ENCODE results near the gene CRISP2.
"Not testable (repeated sequence)": the region's sequence is repeated elsewhere in the genome, so short reads cannot be mapped to it uniquely, and the experiment has no call there.

The CRISP2 gene
- total RNA-seq, result 0 reads per million in 4 donors

DNA sequence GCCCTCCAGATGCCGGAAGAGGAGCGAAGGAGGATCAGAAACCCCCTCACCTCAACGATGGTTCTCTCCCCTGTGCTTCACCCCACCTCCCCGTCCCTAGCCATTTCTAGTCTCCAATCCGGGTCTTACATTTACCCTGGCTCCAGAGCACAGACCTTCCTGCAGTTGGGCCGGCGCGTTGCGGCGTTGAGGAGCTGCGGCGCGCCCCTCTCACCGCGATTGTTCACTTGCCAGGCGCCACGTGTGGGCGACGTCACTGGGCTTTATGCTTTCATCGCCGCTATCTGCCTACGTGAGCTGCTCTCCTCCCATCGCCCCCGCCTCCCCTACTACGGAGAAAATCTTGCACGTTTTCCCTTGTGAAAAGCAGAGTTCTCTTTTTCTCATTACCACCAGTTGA lies at the start of gene CRISP2:
Gene CRISP2 (minus strand): TSS at position 198 of the 400 bp plus-strand sequence. CDS start 4,347 bp downstream, outside the sequence.
- DNase-seq, result no peak

GRCh38 chr6:49744259-49744658 lies 30.9 kb upstream of the CRISP2 start, which contains the start of gene CRISP3:
Gene CRISP3 (minus strand): TSS chr6:49744388. CDS start chr6:49744367, 21 bp downstream.
- DNase-seq, result no peak

- DNase-seq, result no peak
Measured at GRCh38 chr6:49743429-49743828, 30.1 kb upstream of the CRISP2 start.

GRCh38 chr6:49739423-49739822 lies 26.1 kb upstream of the CRISP2 start:
- no peak for DNase-seq

- DNase-seq, result no peak
Measured at GRCh38 chr6:49736017-49736508, 22.7 kb upstream of the CRISP2 start.

- DNase-seq, result no peak
Measured at GRCh38 chr6:49733680-49734079, 20.3 kb upstream of the CRISP2 start.

DNA sequence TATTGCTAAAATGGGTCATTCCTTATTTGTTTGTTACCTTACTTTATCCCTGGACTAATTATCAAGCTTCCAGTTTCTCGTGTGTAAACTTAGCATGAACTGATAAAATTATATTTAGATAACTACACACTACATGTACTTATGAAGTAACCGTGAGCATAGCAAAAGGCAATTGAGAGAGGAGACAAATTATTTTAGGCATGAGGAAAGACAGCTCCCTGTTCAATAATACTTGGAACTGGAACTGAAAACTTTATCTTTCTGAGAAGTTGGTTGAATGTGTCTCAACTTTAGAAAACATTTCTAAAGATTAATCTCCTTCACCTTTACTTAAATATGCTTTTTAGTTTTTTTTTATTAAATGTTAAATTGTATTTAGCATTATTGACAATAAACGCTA lies 19.4 kb upstream of the CRISP2 start:
- DNase-seq, result no peak

DNA sequence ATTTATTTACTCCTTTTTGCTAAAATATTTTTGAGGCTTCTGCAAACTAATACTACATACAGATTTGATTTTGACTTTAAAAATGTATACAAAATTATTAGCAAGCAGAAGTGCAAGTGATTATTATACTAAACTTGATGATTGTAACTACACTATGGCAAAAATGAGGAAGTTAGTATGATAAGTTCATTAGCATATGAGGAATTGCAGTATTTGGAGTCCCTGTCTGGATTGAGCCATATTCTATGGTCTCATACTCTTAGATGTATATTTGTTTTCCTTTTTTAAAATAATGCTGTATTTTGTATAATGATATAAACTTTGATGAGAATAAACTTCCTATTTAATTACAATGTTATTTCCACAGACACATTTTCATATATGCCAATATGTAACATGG lies 16.9 kb upstream of the CRISP2 start:
- no peak for DNase-seq

DNA sequence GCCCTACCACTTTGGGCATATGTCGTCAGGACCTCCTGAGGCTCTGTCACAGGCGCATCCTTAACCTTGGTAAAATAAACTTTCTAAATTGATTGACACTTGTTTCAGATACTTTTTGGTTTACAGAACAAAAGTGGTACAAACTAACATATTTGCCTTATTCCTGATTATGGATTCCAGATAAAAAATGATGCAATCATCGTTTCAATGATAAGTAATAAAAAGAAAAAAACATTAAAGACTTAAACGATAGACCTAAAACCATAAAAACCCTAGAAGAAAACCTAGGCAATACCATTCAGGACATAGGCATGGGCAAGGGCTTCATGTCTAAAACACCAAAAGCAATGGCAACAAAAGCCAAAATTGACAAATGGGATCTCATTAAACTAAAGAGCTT lies 10.6 kb upstream of the CRISP2 start:
- not testable (repeated sequence) for DNase-seq

DNA sequence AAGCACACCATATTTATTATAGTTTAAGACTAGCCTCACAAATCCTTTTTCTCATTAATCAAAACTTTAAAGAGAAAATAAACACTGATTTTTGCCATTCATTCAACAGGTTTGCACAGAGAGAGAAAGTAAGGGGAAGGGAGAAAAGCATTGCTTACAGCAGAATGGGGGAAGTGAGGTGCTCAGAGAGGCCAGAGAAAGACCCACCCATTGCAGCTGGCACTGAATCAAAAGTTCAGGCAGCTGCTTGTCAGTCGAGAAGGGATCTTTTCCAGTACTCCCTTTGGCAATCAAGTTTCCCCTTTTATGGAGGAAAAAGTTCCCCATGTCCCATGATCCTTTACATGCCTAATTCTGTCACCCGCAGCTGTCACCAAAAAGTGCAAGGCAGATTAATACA lies 8.0 kb upstream of the CRISP2 start:
- DNase-seq, result no peak

DNA sequence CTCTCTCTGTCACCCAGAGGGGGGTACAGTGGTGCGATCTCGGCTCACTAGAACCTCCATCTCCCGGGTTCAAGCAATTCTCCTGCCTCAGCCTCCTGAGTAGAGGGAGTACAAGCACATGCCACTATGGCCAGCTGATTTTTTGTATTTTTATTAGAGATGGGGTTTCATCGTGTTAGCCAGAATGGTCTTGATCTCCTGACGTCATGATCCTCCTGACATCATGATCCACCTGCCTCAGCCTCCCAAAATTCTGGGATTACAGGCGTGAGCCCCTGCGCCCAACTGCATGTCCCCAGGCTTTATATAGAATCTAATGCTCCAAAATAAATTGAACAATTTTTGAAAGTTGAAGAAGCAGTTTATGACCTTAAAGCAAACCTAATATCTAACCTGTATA lies 7.0 kb upstream of the CRISP2 start:
- no peak for DNase-seq

DNA sequence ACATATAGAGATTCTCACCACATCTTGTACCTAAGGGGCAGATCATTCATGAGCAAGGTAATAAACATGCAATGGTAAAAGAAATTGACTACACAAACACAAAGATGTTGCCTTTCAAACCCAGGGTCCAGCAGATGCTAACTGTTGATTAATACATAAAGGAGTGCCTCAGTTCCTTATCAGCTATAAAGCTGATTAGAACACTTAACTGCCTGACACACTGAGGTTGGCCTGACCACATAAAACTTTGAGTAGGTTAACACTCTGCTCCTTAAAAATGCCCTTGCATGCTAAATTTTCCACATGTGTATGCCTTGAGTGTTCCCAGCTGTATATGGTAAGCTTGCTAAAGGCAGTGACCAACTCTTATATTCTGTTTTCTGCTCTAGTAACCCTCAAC lies 14.9 kb downstream of the CRISP2 start:
- no peak for DNase-seq

- no peak for DNase-seq
Measured at GRCh38 chr6:49693512-49693911, 19.8 kb downstream of the CRISP2 start.

GRCh38 chr6:49692534-49692933 lies 20.8 kb downstream of the CRISP2 start:
- no peak for DNase-seq

DNA sequence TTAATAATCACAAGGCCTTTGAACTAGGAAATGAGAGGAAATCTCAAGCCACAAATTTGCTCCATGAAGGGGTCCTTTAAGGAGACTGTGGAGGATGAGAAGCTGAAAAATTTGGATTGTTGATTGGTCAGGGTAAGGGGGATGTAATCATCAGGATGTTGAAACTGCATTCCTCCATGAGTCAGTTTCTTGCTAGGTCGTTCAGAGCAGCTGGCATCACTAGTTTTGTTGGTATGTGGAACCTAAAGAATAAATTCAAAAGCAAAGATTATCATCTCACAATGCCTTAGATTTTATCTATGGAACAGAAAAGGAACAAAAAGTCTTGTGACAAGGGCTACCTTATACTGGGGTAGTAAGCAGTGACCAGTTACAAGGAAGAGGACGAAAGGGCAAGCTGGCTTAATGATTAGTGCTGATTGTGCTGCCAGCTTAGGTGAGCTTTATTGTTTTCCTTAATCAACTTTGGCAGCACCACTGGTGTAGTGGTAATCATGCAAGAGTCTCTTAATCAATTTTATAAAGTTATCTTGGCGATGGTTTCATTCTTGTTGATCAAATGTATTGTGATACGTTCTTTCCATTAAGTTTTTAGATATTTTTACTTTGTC lies 36.6 kb downstream of the CRISP2 start:
- no peak for DNase-seq

DNA sequence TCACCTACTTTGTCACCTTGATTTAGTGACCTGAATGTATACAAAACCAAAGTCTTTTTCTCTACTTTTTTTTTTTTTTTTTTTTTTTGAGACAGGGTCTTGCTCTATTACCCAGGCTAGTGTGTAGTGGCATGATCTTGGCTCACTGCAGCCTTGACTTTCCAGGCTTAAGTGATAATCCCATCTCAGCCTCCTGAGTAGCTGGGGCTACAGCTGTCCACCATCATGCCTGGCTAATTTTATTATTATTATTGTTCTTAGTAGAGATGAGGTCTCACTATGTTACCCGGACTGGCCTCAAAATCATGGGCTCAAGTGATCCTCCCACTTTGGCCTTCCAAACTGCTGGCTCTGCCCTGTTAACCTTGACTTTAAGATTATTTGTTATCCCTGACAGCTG lies 37.5 kb downstream of the CRISP2 start:
- DNase-seq, result no peak

- DNase-seq, result no peak
Measured at GRCh38 chr6:49668083-49668511, 45.2 kb downstream of the CRISP2 start.

DNA sequence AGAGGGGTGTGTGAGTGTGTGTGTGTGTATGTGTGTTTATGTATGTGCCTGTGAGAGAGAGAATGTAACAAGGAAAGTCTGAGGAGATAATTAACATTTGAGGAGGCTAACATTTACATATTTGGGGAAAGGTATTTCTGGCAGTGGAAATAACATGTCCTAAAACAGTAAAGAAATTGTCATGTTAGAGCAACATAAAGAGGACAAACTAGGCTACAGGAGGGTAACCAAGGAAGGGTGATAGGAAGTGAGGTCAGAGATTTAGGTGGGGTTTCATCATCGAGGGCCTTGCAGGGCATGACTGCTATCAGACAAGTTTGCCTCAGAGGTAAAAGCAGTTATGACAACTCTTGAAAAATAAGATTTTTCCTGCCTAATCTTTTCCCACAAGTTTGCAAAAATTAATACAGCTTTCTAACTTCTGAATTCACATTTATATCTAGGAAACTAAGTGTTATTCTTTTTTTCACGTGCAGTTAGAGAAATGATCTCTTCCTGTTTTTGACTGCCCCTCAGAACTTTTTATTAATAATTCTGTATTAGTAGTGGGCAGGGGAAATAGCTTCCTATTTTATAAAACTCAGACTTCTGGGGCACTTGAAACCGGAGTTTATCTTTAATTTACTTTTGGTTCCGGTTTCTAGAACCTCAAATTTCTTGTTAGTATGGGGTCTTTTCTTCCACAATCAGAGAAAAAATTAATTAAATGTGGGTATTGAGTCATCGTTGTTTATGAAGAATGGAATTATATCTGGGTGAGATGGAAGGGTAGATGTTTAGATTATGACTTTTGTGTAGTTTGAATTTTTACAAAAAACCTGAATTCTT lies 46.2 kb downstream of the CRISP2 start:
- no peak for DNase-seq

GRCh38 chr6:49666480-49666879 lies 46.9 kb downstream of the CRISP2 start:
- no peak for DNase-seq

- DNase-seq, result no peak
Measured at GRCh38 chr6:49664817-49665216, 48.5 kb downstream of the CRISP2 start.

DNA sequence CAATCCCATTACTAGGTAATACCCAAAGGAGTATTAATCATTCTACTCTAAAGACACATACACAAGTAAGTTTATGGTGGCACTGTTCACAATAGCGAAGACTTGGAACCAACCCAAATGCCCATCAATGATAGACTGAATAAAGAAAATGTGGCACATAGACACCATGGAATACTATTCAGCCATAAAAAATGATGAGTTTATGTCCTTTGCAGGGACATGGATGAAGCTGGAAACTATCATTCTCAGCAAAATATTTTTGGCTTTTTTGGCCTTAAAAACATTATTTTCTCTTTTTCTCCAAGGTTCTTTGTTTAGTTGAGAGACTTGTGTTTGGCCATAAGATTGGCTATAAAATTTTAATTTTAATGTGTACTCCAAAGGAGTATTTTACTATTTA lies 49.3 kb downstream of the CRISP2 start:
- not testable (repeated sequence) for DNase-seq

GRCh38 chr6:49662892-49663261 lies 50.5 kb downstream of the CRISP2 start:
- no peak for DNase-seq

DNA sequence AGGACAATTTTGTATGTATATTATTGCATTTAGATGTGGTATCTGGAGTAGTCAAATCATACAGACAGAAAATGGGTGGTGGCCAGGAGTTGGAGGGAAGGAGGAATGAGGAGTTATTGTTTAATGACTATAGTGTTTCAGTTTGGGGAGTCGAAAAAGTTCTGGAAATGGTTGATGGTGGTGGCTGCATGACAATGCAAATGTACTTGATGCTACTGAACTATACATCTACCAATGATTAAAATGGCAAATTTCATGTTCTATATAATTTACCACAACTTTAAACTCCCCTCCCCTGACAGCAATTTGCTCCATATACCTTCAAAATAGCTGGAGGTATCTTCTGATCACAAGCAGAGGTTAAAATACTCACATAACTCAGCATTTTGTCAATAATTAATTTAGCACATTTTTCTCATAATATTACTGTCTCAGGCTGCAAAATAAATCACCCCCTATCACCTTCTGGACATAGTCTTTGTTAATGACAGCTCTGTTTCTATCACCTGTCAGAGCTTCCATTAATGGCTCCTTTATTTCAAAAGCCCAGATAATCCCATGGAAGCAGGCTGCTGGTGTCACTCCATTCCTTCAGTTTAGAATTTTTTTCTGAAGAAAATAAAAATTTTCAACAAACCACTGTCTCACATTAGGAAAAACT lies 51.0 kb downstream of the CRISP2 start:
- no peak for DNase-seq

DNA sequence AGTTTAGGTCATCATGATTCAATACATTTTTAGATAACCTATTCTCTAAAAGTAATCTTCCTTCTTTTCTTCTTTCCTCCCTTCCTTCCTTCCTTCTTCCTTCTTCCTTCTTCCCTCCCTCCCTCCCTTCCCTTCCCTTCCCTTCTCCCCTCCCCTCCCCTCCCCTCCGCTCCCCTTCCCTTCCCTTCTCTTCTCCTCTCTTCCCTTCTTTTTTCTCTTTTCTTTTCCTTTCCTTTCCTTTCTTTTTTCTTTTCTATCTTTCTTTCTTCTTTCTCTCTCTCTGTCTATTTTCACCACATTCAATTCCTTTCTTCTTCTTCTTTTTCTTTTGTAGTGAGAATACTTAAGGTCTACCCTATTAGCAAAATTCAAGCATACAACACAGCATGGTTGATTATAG lies 59.4 kb downstream of the CRISP2 start:
- DNase-seq, result no peak

All from T-helper 1 cell (primary cell).